Ovary (tissue), 3 donors: ENCODE measurements around the gene RPGR.

ENCODE experiments used
- EP300 ChIP-seq: sonication (generic); formaldehyde crosslinking; IDR thresholded peaks from one replicate; pipeline ENCODE4 v1.6.1; 2017; ENCODE audit warnings: antibody characterized with exemption
- POLR2A ChIP-seq: fragments of 450-650 bp; IDR thresholded peaks from one replicate; pipeline ENCODE4 v1.6.1; 2017; ENCODE audit warnings: antibody characterized with exemption, mild to moderate bottlenecking, moderate library complexity
- TF ChIP-seq, protein P1 (sequence below), 3 donors: fragments of 450-650 bp in 2 of 3; fragments of 200-600 bp in 1 of 3; IDR thresholded peaks; one replicate each; pipeline versions ENCODE4 v1.5.1 to v1.8.0; 2016 to 2022; ENCODE audit warnings: antibody characterized with exemption in 3 of 3, mild to moderate bottlenecking in 1 of 3
- donor health status: DM: no; HTN: no; CAD: no.

DNA sequence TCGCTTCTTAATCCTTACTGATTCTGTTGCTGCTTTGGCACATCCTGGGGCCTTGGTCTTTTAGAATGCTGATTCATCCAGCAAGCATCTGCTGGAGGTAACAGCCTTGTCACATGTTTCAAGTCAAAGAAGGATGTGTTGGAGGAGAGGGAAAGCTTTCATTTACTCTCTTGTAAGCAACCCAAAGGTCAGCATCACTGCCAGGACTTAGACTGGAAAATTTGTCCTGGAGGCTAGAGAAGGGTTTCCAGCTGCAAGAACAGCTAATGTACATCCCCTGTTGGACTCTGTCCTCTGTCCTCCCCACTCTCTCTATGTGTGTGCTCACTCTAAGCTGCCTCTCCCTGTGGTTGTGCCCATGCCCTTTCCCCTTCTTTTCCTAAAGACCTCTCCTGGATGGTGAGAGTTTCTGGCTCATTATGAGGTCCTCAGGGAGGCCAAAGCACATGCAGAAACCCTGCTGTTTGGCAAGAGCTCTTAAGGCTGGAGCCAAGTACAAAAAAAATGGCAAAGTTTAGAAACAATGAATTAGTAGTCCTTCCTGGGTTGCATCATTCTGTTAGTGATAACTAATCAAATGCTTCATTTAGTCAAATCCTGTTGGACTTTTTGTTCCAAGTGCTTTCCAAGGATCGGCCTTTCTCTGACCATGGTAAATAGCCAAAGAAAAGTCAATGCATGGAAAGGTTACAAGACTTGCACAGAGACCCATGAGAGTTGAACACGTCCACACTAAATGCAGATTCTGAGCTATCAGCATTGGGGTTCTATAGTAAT, 93.2 kb downstream of the RPGR start:
- TF ChIP-seq EP300 (no peak), POLR2A (no peak)
- TF ChIP-seq, protein P1, sequence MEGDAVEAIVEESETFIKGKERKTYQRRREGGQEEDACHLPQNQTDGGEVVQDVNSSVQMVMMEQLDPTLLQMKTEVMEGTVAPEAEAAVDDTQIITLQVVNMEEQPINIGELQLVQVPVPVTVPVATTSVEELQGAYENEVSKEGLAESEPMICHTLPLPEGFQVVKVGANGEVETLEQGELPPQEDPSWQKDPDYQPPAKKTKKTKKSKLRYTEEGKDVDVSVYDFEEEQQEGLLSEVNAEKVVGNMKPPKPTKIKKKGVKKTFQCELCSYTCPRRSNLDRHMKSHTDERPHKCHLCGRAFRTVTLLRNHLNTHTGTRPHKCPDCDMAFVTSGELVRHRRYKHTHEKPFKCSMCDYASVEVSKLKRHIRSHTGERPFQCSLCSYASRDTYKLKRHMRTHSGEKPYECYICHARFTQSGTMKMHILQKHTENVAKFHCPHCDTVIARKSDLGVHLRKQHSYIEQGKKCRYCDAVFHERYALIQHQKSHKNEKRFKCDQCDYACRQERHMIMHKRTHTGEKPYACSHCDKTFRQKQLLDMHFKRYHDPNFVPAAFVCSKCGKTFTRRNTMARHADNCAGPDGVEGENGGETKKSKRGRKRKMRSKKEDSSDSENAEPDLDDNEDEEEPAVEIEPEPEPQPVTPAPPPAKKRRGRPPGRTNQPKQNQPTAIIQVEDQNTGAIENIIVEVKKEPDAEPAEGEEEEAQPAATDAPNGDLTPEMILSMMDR (IDR thresholded peaks at IDR 0.05): no peak
